ENCODE data around the gene ZNF76.

DNA sequence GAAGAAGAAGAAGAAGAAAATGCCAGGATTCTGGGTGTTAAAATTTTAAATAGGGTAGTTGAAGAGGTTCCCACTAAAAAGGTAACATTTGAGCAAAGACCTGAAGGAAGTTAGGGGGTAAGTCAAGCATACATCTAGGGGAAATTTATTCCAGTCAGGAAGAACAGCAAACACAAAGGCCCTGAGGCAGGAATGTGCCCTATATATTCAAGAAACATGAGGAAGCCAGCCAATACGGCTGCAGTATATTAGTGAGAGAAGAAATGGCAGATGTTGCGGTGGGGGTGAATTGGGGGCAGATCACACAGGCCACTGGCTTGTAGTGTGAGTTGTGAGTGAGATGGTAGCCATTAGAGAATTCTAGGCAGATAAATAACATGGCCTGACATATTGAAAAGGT lies 6.0 kb downstream of the ZNF76 start:
- TF ChIP-seq POLR2AphosphoS5 (IDR thresholded peaks at IDR 0.05; ENCODE audit: low read depth, low read length) (no peak), POLR2A (IDR thresholded peaks at IDR 0.05; ENCODE audit: low read depth, low read length) (no peak), TAF1 (IDR thresholded peaks at IDR 0.05; ENCODE audit: low read depth, low read length) (no peak)

All from GM12891 (cell line).